RKO (cell line): Measurements from ENCODE around the gene C9orf50.
"Not testable (repeated sequence)": the region's sequence is repeated elsewhere in the genome, so short reads cannot be mapped to it uniquely, and the experiment has no call there.

Experiments
- DNase-seq: peaks from one replicate; pipeline ENCODE4 v3.0.0-alpha.2; 2016; ENCODE audit warnings: low spot score

The C9orf50 gene

DNA sequence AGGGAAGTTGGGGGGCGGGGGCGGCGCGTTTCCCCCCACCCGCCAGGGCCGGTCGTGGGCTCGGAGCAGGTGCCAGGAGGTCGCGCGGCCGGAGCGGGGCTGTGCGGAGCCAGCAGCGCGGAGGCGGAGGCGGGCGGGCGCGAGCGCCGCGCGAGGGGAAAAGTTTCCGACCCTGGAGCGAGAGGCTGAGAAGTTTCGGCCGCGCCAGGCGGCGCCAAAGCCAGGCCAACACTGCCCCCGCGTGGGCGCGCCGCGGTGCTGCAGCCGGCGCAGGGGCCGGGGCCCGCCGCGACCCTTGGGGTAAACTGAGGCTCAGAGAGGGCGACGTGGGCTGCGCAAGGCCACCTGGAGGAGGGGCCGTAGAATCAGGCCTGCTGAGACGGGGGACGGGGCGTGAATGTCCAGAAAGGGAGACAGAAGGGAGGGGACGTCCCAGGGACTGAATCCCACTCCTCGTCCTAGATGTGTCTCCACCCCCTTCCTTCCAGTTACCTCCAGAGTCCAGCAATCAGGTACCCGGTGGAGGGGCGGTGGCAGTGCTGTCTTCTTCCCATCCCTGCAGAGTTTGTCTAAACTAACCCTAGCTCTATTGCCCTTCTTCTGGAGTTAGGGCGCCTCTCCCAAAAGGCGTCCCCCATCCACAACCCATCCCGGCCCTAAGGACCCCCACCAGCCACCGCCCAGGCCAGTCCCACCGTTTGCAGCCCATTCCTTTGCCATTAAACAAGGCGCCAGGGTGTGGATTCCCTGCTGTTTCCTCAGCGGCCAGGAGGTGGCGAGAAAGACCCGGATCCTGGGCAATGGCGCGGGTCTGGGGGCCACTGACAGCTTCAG, 10.2 kb downstream of the C9orf50 start:
- DNase-seq, result peak; percentile 82

DNA sequence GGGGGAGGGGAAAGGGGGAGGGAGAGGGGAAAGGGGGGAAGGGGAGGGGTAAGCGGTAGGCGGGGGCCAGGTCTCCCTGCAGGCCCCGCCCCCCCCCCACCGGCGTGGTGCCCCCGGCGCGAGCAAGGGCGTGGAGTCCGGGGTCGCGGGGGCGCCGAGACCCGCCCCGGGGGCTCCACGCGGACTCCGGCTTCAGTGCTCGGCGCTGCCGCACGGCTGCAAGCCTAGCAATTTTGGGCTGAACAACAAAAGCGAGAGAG, 10.8 kb downstream of the C9orf50 start:
- DNase-seq, result no peak

DNA sequence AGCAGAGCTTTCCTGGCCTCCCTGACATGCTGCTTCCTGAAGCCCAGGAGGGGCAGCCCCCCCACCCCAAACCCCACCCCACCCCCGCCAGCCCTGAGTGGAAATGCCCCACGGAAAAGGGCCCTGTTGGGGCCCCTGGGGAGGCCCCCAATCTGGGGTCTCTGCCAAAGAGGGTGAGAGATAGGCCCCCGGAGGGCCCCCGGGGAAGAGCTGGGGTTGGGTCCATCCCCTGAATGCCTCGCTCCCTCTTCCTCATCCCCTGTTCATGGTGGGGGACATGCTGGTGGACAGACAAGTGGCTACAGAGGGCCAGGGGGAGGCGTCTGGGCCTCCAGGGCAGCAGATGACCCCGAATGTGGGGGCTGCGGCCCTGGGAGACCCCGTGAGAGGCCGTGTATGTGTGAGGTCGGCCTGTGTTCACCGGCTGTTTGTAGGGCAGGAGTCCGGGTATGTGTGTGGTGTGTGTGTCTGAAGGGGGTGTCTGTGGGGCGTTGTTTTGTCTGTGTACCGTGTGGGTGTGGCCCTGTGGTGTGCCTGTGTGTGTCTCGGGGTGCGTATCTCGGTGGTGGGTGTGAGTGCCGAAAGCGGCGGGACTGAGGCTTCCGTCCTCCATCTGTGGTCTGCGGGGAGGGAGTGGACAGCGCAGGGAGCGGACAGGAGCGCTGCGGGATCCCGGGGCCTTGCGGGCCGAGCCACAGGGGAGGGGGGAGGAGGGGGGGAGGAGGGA, 11.3 kb downstream of the C9orf50 start:
- peak; percentile 60 for DNase-seq

DNA sequence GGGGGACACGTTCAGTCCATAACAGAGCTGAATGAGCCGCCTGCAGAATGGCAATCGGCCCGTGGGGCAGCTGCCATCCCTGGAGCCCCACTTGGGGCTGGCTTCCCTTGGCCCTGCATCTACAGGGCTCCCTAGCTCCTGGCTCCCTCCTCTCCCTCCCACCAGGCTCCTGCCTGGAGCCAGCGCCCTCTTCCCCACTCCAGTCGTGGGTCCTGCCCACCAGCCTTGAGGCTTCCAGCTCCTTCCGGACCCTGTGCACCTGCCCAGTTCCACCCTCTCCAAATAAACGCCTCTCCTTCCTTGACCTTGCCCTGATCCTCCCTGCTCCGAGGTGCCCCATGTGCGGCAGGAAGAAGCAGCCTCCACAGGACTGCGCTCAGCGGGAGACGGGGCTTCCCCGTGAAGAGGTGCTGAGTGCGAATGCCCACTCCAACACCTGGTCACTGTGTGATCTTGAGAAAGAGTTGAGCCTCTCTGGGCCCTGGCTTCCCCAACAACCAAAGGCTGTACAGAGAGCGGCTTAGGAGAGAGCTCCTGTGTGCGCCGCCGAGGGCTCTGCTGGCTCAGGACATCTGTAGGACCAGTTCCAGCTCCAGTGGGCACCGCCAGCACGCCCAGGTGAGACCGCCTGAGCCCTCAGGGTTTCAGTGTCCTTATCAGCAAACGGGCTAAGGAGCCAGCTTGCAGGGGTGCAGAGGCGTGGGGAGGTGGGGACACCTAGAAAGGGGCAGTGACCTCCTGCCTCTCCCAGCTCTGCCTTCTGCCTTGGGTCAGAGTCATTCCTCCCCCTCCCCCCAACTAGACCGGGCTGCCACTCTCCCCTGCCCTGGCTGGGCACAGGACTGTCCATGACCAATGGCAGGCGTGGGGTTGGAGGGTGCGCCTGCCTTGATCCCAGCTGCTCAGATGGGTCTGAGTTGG, 12.1 kb downstream of the C9orf50 start:
- DNase-seq, result no peak

DNA sequence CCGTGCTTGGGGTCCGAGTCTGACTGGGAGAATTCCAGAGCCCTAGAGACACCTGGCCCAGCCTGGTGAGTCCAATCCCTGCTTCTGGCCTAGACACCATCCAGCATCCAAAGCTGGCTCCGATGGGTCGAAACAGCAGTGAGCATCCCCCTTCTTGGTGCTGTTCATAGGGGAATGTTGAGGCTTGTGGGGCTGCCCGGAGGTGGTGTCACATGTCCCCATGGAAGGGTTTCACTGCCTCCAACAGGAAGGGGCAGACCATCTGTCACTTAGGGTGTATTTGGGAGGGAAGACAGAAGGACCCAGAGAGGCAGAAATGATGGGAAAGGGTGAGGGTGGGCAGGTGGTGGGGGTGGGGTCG, 13.9 kb downstream of the C9orf50 start:
- no peak for DNase-seq

DNA sequence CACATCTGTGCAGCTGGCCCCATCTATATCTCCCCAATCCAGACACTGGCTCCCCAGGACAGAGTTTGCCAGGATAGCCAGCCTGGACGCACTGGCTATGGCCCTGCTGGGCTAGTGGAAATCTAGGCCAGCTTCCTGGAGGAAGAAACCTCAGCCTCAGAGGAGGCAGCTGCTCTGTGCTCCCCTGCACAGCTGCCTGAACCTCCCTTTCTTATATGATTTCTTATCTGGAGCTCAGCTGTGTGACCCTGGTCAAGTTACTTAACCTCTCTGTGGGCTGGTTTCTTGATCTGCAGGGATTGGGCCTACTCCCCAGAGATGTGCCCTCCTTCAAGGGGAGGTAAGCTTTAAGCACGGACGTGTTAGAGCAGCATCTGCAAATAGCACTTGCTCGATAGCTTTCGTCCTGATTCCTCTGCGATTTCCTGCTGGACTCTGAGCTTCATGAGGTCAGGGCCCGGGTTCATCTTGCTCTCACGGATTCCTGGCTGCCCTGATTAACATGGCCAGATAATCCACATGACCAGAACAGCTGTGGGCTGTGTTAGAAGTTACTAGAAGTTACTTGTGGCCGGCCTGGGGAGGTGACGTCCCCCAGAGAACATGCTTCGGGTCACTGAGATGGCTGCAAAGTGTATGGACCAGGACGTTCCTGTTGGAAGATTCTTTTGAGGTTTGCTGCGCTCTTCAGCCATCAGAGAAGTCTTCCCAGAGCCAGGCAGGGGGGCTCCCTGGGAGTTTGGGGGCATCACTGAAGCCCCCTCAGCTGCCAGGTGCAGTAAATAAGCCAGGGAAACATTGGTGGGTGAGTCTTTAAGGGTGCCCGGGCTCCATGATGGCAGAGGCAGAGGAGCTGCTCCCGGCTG, 14.5 kb downstream of the C9orf50 start:
- no peak for DNase-seq

DNA sequence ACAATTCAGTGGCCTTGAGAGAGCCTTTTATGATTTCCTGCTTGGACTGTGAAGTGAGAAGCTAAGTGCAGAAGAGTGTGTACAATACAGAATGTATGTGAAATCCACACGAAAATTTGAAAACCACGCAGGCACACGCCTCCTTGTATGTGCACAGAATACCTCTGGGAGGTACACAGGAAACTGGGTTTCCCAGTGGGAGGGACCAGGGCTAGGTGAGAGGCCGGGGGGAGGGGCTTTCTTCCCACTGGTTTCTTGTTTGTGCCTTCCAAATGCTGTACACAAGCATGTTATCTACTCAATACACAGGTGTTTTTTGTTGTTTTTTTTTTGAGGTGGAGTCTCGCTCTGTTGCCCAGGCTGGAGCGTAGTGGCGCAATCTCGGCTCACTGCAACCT, 16.1 kb downstream of the C9orf50 start:
- no peak for DNase-seq

DNA sequence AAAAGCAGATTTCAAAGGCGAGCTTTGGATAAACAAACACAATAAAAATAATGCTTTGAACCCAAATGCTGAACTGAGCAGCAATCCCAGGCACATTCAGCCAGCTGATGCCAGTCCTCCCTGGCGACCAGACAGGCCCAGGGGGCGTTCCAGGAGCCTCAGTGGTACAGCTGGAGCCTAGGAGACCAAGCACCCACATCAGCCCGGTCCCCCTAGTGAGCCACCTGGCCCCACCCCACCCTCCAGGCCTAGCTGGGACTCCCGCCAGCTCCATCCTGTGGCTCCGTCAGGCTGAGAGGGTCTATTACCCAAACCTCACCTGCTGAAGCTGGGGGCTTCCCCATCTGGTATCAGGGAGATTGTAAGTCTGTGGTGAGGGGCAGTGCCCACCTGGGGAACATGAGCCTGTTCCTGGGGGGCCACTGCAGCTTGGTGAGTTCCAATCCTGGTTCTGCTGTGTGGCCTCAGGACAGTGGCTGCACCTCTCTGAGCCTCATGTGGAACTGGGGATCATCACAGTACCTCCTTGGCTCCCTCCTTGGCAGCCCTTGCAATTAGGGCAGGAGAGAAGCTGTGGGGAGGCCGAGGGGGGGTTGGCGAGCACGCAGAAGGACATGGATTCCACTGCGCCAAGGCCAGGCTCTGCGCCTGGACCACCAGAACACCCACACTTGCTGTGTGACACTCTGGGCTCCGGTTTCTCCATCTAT, 16.7 kb downstream of the C9orf50 start:
- no peak for DNase-seq

DNA sequence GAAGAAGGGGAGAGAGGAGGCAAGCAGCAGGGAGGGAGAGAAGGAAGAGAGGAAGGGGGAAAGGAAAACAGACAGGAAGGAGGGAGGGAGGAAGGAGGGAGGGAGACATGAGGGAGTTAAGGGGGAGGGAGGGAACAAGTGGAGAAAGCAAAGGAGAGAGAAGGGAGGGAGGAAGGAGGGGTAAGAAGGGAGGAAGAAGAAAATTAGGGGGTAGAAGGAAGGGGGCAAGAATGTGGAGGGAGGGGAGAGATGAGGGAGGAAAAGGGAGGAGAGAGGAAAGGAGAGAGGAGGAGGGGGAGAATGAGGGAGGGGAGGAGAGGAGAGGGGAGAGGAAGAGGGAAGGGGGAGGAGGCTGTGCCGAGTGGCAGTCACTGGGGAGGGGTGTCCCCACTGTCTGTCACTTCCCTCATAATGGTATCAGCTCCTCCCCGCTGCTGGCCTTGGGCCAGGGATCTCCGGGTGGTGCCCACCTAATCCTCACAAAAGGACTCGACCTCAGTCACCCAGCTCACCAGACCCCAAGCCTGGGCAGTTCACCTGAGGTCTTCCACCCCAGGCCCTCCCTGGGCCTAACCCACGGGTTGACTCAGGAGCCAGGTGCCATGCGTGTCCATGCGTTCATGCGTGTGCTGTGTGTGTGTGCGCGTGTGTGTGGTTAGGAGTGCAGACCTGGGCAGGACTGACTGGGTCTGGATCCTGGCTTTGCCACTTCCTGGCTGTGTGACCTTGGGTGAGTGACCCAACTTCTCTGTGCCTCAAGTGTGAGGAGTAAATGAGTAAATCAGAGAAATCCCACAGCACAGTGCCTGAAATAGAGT, 18.1 kb downstream of the C9orf50 start:
- no peak for DNase-seq

DNA sequence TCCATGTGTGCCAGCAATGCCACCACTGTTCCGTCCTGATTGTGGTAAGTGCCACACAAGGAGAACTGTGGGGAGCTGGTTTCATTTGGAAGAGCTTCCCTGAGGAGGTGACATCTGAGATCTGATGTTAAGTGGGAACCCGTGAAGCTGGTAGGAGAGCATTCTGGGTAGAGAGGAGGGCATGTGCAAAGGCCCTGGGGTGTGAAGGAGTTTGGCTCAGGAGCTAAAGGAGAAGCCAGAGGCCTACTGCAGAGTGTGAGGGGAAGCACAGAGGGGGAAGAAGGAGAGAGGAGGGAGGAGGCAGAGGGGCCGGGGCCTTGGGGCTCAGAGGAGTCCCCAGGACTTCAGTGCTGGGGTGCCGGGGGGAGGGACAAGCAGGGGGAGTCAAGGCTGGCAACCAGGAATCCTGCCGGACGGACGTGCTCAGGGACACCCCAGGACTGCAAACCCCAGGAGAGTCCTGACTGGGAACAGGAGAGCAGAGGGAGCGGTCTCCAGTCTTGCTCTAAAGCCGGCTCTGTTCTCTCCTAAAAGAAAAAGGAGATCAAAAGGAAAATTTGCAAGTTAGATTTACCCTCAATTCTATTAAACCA, 19.7 kb downstream of the C9orf50 start:
- no peak for DNase-seq

DNA sequence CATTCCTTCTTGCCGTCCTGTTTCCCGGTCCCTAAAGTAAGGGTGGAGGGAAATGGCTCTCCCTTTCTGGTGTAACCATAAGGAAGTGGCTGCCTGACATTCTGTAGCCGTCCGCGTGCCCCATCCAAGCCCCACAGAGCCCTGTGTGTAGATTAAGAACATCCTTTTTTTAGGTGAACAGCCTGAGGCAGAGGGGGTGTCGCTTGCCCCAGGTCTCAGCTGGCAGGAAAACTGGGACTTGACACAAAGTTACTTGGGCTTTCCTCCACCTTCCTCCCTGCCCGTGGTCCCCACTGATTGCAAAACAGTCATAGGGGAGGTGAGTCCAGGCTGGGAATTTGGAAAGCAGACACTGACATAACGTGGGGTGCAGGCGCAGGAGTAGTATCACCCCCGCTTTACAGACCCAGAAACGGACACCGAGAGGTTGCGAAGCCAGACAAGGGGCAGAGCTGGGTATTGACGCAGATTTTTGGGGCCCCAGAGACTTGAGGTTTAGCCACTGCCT, 22.8 kb downstream of the C9orf50 start:
- no peak for DNase-seq

DNA sequence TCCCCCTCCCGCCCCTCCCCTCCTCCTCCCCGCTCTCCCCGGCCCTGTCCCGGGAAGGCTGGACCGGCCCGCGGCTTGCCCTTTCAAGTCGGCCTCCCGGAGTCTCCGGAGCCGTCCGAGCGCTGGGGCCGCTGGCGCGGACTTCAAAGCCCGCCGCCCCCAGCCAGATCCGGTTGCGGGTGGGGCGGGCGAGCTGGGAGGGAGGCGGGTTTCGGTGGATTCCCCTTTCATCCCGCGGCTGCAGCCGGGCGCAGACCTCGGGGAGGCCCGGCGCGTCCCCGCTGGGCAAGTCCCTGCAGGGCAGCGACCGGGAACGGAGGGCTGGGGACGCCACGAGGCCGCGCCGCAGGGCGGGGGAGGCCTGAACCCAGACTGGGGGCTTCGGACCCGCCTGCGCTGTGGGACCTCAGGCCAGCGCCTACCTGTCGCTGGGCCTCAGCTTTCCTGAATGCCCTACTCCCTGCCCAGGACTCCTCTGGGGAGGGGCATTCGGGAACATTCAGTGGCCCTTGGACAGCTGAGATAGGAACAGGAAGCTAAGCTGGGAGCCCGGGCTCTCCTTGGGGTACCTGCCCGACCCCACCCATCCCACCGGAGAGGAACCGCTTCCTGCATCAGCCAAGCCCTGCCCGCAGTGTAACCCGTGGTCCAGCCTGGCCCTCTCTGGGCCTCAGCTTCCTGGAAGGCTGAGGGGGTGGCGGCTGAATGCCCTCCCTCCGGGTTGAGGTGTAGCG, 23.4 kb downstream of the C9orf50 start:
- DNase-seq, result peak; percentile 81

DNA sequence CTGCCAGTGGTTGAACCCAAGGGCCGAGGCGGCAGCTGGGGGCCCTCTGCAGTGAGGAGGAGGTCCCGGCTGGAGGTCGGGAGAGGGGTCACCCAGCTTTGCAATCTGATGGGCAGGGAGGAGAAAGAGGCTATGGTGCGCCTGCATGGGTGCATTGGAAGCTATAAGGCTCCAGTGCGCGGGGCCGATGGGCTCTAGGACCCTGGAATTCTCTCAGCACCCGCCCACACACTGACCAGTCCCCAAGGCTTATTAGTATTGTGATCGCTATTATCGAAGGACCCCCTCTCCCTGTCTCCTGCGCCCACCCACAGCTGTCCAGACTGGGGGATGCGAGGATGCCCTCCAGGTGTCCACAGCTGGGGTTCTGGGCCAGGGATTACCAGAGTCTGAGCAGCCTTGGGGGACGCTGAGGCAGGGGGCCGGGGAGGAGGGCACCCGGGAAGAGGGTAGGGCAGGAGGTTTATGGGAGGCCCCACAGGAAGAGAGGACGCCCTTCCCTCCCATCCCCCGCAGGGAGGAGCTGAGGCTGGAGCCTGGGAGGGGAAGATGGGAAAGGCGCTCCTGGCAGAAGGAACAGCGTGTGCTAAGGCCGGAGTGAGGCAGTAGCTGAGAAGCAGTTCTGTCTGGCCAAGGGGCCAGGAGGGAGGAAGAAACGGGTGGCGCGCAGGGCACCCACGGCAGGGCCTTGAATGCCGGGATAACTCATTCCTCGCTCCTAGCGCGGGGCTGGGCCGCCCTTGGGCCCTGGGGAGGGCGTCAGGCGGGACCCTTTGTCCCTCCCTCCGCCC, 24.2 kb downstream of the C9orf50 start:
- peak; percentile 93 for DNase-seq

DNA sequence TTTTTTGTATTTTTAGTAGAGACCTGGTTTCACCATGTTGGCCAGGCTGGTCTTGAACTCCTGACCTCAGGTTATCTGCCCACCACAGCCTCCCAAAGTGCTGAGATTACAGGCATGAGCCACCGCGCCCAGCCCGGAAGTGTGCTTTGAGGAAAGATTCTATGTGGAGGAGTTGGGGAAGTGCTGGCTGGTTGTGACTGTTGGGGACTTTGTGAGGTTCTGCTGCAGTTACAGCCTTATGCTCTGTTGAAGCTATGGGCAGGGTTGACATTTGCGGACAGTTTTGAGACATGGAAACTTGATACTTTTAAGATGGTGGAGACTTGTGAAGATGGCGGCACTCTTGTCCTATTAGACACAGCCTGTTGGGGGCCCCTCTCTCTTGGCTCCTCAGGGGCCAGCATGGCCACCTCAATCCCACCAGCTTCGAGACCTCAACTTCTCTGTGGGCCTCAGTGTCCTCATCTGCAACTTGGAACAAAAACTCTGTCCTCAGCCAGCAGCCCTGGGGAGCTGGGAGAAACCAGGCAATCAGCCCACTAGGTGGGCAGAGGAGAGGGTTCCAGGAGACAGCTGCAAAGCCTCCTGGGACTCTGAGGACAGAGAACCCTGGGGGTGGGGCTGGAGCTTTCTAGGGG, 24.9 kb downstream of the C9orf50 start:
- DNase-seq, result no peak

DNA sequence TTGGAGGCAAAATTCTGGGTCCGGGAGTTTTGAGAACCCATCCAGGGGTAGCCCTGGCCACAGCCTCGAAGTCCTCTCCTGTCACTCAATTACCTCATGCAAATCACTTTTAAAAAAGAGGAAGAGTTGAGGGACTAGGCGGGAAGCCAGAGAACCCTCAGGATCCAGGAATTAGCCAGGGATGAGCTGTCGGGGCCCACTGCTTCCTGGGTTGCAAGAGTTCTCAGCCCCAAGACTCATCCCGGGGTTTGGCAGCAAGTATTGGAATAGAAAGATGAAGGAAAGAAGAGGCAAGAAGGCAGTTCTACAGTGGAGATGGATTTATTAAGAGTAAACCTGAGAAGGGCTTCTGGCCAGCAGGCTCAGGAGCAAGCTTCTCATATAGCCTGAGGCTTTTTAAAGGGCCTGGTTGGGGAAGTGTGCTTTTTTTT, 25.6 kb downstream of the C9orf50 start:
- peak; percentile 60 for DNase-seq

DNA sequence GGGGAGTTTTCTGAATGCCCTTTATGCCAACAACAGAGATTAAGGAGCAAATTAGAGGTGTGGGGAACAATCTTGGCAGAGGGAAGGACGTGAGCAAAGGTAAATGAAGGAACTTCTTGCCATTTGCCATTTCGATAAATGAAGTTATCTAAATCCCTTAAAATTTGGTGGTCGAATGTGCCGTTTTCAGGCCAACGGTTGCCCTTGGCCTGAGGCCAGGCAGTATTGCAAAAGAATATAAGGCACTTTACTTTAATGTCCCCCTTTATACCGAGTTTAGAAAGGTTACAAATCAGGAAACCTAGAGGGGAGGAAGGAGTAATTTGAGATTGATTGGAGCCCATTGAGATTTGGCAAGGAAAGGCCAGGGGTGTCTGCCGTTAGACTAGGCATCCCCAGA, 26.3 kb downstream of the C9orf50 start:
- no peak for DNase-seq

DNA sequence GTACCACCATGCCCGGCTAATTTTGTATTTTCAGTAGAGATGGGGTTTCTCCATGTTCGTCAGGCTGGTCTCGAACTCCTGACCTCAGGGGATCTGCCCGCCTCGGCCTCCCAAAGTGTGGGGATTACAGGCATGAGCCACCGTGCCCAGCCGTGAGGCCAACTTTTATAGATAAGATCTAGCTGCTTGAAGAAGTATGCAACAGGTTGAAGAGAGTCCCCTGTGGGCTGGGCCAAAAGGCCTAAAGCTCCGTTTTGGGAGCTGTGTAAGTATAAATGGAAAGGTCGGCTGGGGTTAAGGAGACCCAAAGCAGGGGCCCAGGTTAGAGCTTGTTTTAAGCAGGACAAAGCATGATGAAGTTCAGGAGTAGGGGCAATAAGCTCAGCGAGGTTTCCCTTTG, 28.1 kb downstream of the C9orf50 start:
- DNase-seq, result not testable (repeated sequence)

DNA sequence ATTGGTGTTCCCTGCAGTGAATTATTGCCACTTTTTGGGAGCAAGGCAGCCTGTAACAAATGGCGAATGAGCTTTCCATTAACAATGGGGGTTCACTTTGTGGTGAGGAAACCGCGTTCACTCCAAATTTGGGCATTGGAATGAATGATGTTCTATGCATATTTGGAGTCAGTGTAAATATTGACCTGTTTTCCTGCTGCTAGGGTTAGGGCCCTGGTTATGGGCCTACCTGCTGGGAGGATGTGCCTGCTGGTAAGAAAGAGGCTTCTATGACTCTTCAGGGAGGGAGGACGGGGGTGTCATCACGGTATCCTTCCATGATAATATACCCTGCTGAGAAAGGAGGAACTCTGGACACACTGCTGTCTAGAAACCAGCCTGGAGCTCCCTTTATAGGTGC, 29.0 kb downstream of the C9orf50 start:
- DNase-seq, result no peak
